HCT116 (cell line): Measurements from ENCODE around the gene SLBP. TPM values are rescaled to one million over a fixed set of nuclear protein-coding genes. Genes with fewer than 3 reads are reported as not detected.

Experiments used
- ATAC-seq: fragments of 200-7000 bp; cut with Tn5 transposase; 2 replicates; pipeline ENCODE4 v1.9.1; 2020; ENCODE audit warnings: mild to moderate bottlenecking, moderate library complexity
- BruUV-seq: library from RNA; stranded (reverse); fragments of 400-500 nt; replicated peaks from 2 replicates; lab custom pipeline; 2021; lab: Mats Ljungman, UMichigan
- CTCF ChIA-PET: fragments of 300-600 bp; sonication (Branson Sonifier 250); formaldehyde crosslinking; loops from one replicate; lab custom pipeline; 2021; ENCODE audit warnings: antibody characterized with exemption; lab: Charles Lee
- POLR2A ChIA-PET: fragments of 300-600, 350-600 bp; sonication (Branson Sonifier 250); formaldehyde crosslinking; loops from one replicate; lab custom pipeline; 2021; ENCODE audit warnings: antibody characterized with exemption; lab: Charles Lee
- RAD21 ChIA-PET, 2 experiments: fragments of 300-600 bp; sonication (Branson Sonifier 250); formaldehyde crosslinking; loops; one replicate each; lab custom pipeline; 2023; ENCODE audit warnings: low total read pairs in 2 of 2; ENCODE audit not compliant: uncharacterized antibody in 2 of 2, unreplicated experiment in 2 of 2, low non-redundant PET in 1 of 2; lab: Charles Lee
- DNase-seq: peaks from one replicate; pipeline ENCODE4 v3.0.0-alpha.2; 2010; ENCODE audit warnings: low read depth, low spot score
- H2AFZ ChIP-seq: fragments of 200-600 bp; shearing (Covaris generic), sonication (generic); 2 replicates; pipeline ENCODE4 v1.6.1; 2017; ENCODE audit warnings: low read depth, mixed run types, mixed read lengths, antibody characterized with exemption, low read length; ENCODE audit not compliant: poor library complexity, severe bottlenecking
- H3K27ac ChIP-seq: 2 replicates; pipeline ENCODE4 v1.5.1; 2012; ENCODE audit warnings: low read depth, low read length
- H3K27me3 ChIP-seq: fragments of 200-600 bp; sonication (generic); 2 replicates; pipeline ENCODE4 v1.6.1; 2016; ENCODE audit warnings: mixed run types, low read length, mixed read lengths; ENCODE audit not compliant: insufficient read depth
- H3K36me3 ChIP-seq, 2 experiments: fragments of 200-500 bp in 1 of 2; fragments of 200-600 bp in 1 of 2; sonication (Bioruptor generic) in 1 of 2; sonication (generic) in 1 of 2; 2 replicates each; pipeline versions ENCODE4 v1.5.1 to v1.6.1; 2014 to 2016; ENCODE audit warnings: low read length in 2 of 2, inconsistent platforms in 1 of 2, mixed read lengths in 1 of 2, mixed run types in 1 of 2; ENCODE audit not compliant: insufficient read depth in 2 of 2, control insufficient read depth in 1 of 2
- H3K4me1 ChIP-seq, 2 experiments: fragments of 200-600 bp in 1 of 2; sonication (generic) in 1 of 2; 2 replicates each; pipeline versions ENCODE4 v1.5.1 to v1.6.1; 2012 to 2017; ENCODE audit warnings: low read length in 2 of 2, inconsistent platforms in 1 of 2, mild to moderate bottlenecking in 1 of 2, mixed read lengths in 1 of 2, mixed run types in 1 of 2, moderate library complexity in 1 of 2; ENCODE audit not compliant: insufficient read depth in 2 of 2, control insufficient read depth in 1 of 2
- H3K4me2 ChIP-seq: fragments of 200-600 bp; sonication (generic); 2 replicates; pipeline ENCODE4 v1.6.1; 2017; ENCODE audit warnings: mixed run types, low read length, mixed read lengths
- H3K4me3 ChIP-seq, 2 experiments: fragments of 200-600 bp in 1 of 2; sonication (generic) in 1 of 2; replicated peaks in 1 of 2; 2 replicates each; pipeline ENCODE4 v1.5.1; 2011 to 2016; ENCODE audit warnings: low read length in 2 of 2, control low read depth in 1 of 2, low read depth in 1 of 2, mild to moderate bottlenecking in 1 of 2, mixed read lengths in 1 of 2, mixed run types in 1 of 2
- H3K79me2 ChIP-seq: fragments of 200-600 bp; sonication (generic); 2 replicates; pipeline ENCODE4 v1.6.1; 2017; ENCODE audit warnings: mild to moderate bottlenecking, mixed run types, low read length, moderate library complexity, mixed read lengths; ENCODE audit not compliant: insufficient read depth
- H3K9ac ChIP-seq: fragments of 200-600 bp; sonication (generic); 2 replicates; pipeline ENCODE4 v1.6.1; 2016; ENCODE audit warnings: low read length, mixed read lengths
- H3K9me2 ChIP-seq: fragments of 200-600 bp; sonication (generic), shearing (Covaris generic); 2 replicates; pipeline ENCODE4 v1.6.1; 2017; ENCODE audit warnings: mixed run types, mild to moderate bottlenecking, moderate library complexity; ENCODE audit not compliant: insufficient read depth
- H3K9me3 ChIP-seq, 2 experiments: fragments of 200-500 bp in 1 of 2; fragments of 200-600 bp in 1 of 2; sonication (Bioruptor generic) in 1 of 2; sonication (generic) in 1 of 2; 2 replicates each; pipeline ENCODE4 v1.6.1; 2014 to 2017; ENCODE audit warnings: low read length in 2 of 2, mixed read lengths in 2 of 2, inconsistent platforms in 1 of 2, low read depth in 1 of 2, mild to moderate bottlenecking in 1 of 2, mixed run types in 1 of 2, moderate library complexity in 1 of 2; ENCODE audit not compliant: control insufficient read depth in 1 of 2, insufficient read depth in 1 of 2
- H4K20me1 ChIP-seq: fragments of 200-600 bp; sonication (generic), shearing (Covaris generic); 2 replicates; pipeline ENCODE4 v1.6.1; 2017; ENCODE audit warnings: mixed run types, mild to moderate bottlenecking, moderate library complexity; ENCODE audit not compliant: insufficient read depth
- ATF3 ChIP-seq: IDR thresholded peaks from 2 replicates; pipeline ENCODE4 v1.6.1; 2012
- CBX3 ChIP-seq: IDR thresholded peaks from 2 replicates; pipeline ENCODE4 v1.6.1; 2012; ENCODE audit warnings: low read depth
- CEBPB ChIP-seq: IDR thresholded peaks from 2 replicates; pipeline ENCODE4 v1.6.1; 2012; ENCODE audit warnings: low read depth
- ELF1 ChIP-seq: IDR thresholded peaks from 2 replicates; pipeline ENCODE4 v1.6.1; 2012; ENCODE audit warnings: low read depth, borderline replicate concordance
- EZH2 ChIP-seq: fragments of 200-600 bp; sonication (generic); IDR thresholded peaks from 2 replicates; pipeline ENCODE4 v1.6.1; 2017; ENCODE audit warnings: antibody characterized with exemption, mixed run types
- EZH2phosphoT487 ChIP-seq: fragments of 200-600 bp; IDR thresholded peaks from 2 replicates; pipeline ENCODE4 v1.6.1; 2018; ENCODE audit warnings: antibody characterized with exemption, borderline replicate concordance
- JUND ChIP-seq: IDR thresholded peaks from 2 replicates; pipeline ENCODE4 v1.6.1; 2012
- MAX ChIP-seq: IDR thresholded peaks from 2 replicates; pipeline ENCODE4 v1.6.1; 2012
- POLR2A ChIP-seq: IDR thresholded peaks from 2 replicates; pipeline ENCODE4 v1.7.0; 2011; ENCODE audit warnings: borderline replicate concordance; ENCODE audit not compliant: insufficient read depth, insufficient read length; ENCODE audit errors: extremely low read depth
- POLR2AphosphoS5 ChIP-seq: IDR thresholded peaks from 2 replicates; pipeline ENCODE4 v1.6.1; 2011; ENCODE audit warnings: mild to moderate bottlenecking, low read depth, low read length, moderate library complexity
- RAD21 ChIP-seq: IDR thresholded peaks from 2 replicates; pipeline ENCODE4 v1.6.1; 2012; ENCODE audit warnings: low read depth, mild to moderate bottlenecking
- REST ChIP-seq: IDR thresholded peaks from 2 replicates; pipeline ENCODE4 v1.6.1; 2012; ENCODE audit warnings: low read depth
- SIN3A ChIP-seq: IDR thresholded peaks from 2 replicates; pipeline ENCODE4 v1.6.1; 2012; ENCODE audit warnings: low read depth
- SP1 ChIP-seq: IDR thresholded peaks from 2 replicates; pipeline ENCODE4 v1.6.1; 2012; ENCODE audit warnings: low read depth
- SRF ChIP-seq: IDR thresholded peaks from 2 replicates; pipeline ENCODE4 v1.6.1; 2012; ENCODE audit warnings: low read depth
- YY1 ChIP-seq: IDR thresholded peaks from 2 replicates; pipeline ENCODE4 v1.6.1; 2011; ENCODE audit warnings: low read length, low read depth, moderate library complexity, mild to moderate bottlenecking; ENCODE audit not compliant: insufficient replicate concordance; ENCODE audit errors: extremely low read depth
- ZFX ChIP-seq: fragments of 450-650 bp; IDR thresholded peaks from 2 replicates; pipeline ENCODE4 v1.6.1; 2017
- ZNF274 ChIP-seq: fragments of 200-500 bp; sonication (Bioruptor generic); IDR thresholded peaks from 2 replicates; pipeline ENCODE4 v1.6.1; 2014; ENCODE audit warnings: mild to moderate bottlenecking, low read depth, low read length, inconsistent platforms
- intact Hi-C: fragments of 100-400 bp; cut with micrococcal nuclease; formaldehyde crosslinking; loops from 2 replicates; pipeline ENCODE4 v1.10.0; 2022
- total RNA-seq: library from RNA; stranded (reverse); gene quantifications from one replicate; pipeline ENCODE4 v1.2.1, GENCODE V29; 2021; ENCODE audit not compliant: unreplicated experiment

Gene SLBP
- total RNA-seq, 1 experiment from 2014 or later = 101 TPM

- H3K9ac ChIP-seq = no peak overlapping the region
- POLR2A ChIA-PET = no interaction called here
- no peaks in the 10 kb centered on the region for H3K27me3 ChIP-seq
- CTCF ChIA-PET = interaction anchor here (1.0 kb wide), 1 partner anchor 40 kb away, joined by 3 read pairs; no protein-coding TSS in a partner anchor
- DNase-seq (no peak), ATAC-seq (no peak)
- H3K4me2 ChIP-seq = no peak overlapping the region
- H3K27ac ChIP-seq = no peak overlapping the region
- RAD21 ChIA-PET = no interaction called here
- peaks cover 49 to 87% of the 10 kb centered on the region in 2 experiments for H3K36me3 ChIP-seq
- H4K20me1 ChIP-seq = no peaks in the 10 kb centered on the region
- BruUV-seq = no TSS peak
- TF ChIP-seq REST (no peak), POLR2A (no peak), ATF3 (no peak), CBX3 (no peak), EZH2 (no peak), ZFX (no peak), ELF1 (no peak), ZNF274 (no peak), SRF (no peak), RAD21 (no peak), MAX (no peak), POLR2AphosphoS5 (no peak), SP1 (no peak), CEBPB (no peak), SIN3A (no peak), EZH2phosphoT487 (no peak), YY1 (no peak), JUND (no peak)
- peaks cover 11 to 12% of the 10 kb centered on the region in 2 experiments; a peak in 2 of 4 replicates for H3K9me3 ChIP-seq
- no peak overlapping the region for H2AFZ ChIP-seq
- peaks cover 64% of the 10 kb centered on the region for H3K79me2 ChIP-seq
- no peak overlapping the region for H3K4me3 ChIP-seq
- H3K4me1 ChIP-seq = peaks cover 0 to under 1% of the 10 kb centered on the region in 2 experiments; a peak in 3 of 4 replicates
- intact Hi-C loops = no loop called here
- no peaks in the 10 kb centered on the region for H3K9me2 ChIP-seq
These were observed 20.8 kb upstream of the SLBP start for GRCh38 chr4:1732911-1733310.
